PC-9 (cell line): Measurements from ENCODE around the gene ZFPM1. TPM values are rescaled to one million over a fixed set of nuclear protein-coding genes. Genes with fewer than 3 reads are reported as not detected.

Experiments used
- BruUV-seq: library from RNA; stranded (reverse); fragments of 400-500 nt; replicated peaks from 2 replicates; lab custom pipeline; 2021; lab: Mats Ljungman, UMichigan
- CTCF ChIA-PET: fragments of 300-600 bp; sonication (Branson Sonifier 250); formaldehyde crosslinking; loops from one replicate; lab custom pipeline; 2022; ENCODE audit warnings: antibody characterized with exemption; lab: Charles Lee
- POLR2A ChIA-PET: fragments of 300-600 bp; sonication (Branson Sonifier 250); formaldehyde crosslinking; loops from one replicate; lab custom pipeline; 2022; ENCODE audit warnings: antibody characterized with exemption; ENCODE audit not compliant: unreplicated experiment; lab: Charles Lee
- DNase-seq, 2 experiments: peaks; one replicate each; pipeline versions ENCODE4 v3.0.0 to v3.0.0-alpha.2; 2015 to 2022; ENCODE audit warnings: mixed read lengths in 1 of 2
- H2AFZ ChIP-seq: fragments of 200-600 bp; sonication (generic); 2 replicates; pipeline ENCODE4 v1.8.1; 2017; ENCODE audit warnings: antibody characterized with exemption
- H3F3A ChIP-seq: fragments of 200-600 bp; sonication (generic); 2 replicates; pipeline ENCODE4 v1.8.1; 2017; ENCODE audit warnings: antibody characterized with exemption, mild to moderate bottlenecking, low read depth; ENCODE audit not compliant: insufficient read depth
- H3K27ac ChIP-seq: fragments of 200-600 bp; sonication (generic); 2 replicates; pipeline ENCODE4 v1.6.1; 2016; ENCODE audit warnings: mixed run types
- H3K27me3 ChIP-seq: fragments of 200-600 bp; sonication (generic); 2 replicates; pipeline ENCODE4 v1.6.1; 2016; ENCODE audit warnings: low read depth, mixed run types; ENCODE audit not compliant: insufficient read depth
- H3K36me3 ChIP-seq: fragments of 200-600 bp; sonication (generic); 2 replicates; pipeline ENCODE4 v1.6.1; 2016; ENCODE audit warnings: low read depth, mixed run types
- H3K4me1 ChIP-seq: fragments of 200-600 bp; sonication (generic); replicated peaks from 2 replicates; pipeline ENCODE4 v1.6.1; 2016; ENCODE audit warnings: mixed run types; ENCODE audit not compliant: insufficient read depth
- H3K4me2 ChIP-seq: fragments of 200-600 bp; sonication (generic); 2 replicates; pipeline ENCODE4 v1.6.1; 2017; ENCODE audit warnings: mixed run types
- H3K4me3 ChIP-seq: fragments of 200-600 bp; sonication (generic); 2 replicates; pipeline ENCODE4 v1.6.1; 2016; ENCODE audit warnings: mixed run types
- H3K79me2 ChIP-seq: fragments of 200-600 bp; sonication (generic); 2 replicates; pipeline ENCODE4 v1.6.1; 2017; ENCODE audit warnings: low read depth, mixed run types
- H3K9me2 ChIP-seq: fragments of 200-600 bp; sonication (generic); 2 replicates; pipeline ENCODE4 v1.8.1; 2017; ENCODE audit warnings: mild to moderate bottlenecking; ENCODE audit not compliant: insufficient read depth
- H3K9me3 ChIP-seq: fragments of 200-600 bp; sonication (generic); 2 replicates; pipeline ENCODE4 v1.8.1; 2016; ENCODE audit warnings: low read depth; ENCODE audit not compliant: insufficient read depth
- H4K20me1 ChIP-seq: fragments of 200-600 bp; sonication (generic); 2 replicates; pipeline ENCODE4 v1.8.1; 2017; ENCODE audit not compliant: insufficient read depth
- EZH2 ChIP-seq: fragments of 200-600 bp; sonication (generic); IDR thresholded peaks from 2 replicates; pipeline ENCODE4 v1.8.0; 2017; ENCODE audit warnings: antibody characterized with exemption, low read depth
- intact Hi-C: fragments of 100-400 bp; cut with micrococcal nuclease; formaldehyde crosslinking; loops from one replicate; pipeline ENCODE4 v1.10.0; 2022; ENCODE audit not compliant: unreplicated experiment
- total RNA-seq: library from RNA; stranded (reverse); gene quantifications from 2 replicates; pipeline ENCODE4 v1.2.3, GENCODE V29; 2021
- TF ChIP-seq, protein P1 (sequence below): fragments of 200-600 bp; sonication (generic); conservative IDR thresholded peaks from 2 replicates; pipeline ENCODE4 v1.6.1; 2017; ENCODE audit warnings: mixed run types, antibody characterized with exemption, mild to moderate bottlenecking, moderate library complexity

ZFPM1 gene
- total RNA-seq, 1 experiment from 2014 or later = 19.7 TPM

DNA sequence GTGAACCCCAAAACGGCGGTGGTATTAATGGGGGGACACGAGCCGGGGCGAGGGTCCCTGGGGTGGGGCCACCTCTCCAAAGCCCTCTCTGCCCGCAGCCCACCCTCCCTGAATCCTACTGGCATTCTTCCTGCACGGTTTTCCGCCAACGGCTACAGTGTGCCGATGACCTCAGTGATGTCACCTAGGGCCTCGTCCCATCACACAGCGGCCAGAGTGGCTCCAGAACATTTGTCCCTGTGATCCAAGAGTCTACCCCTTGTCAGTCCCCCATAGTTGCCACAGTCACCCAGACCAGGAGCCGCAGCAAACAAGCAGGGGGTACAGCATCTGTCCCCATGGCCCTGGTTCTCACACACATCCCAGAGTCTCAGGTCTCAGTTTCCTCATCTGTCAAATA lies 13.9 kb downstream of the ZFPM1 start:
- no peaks in the 10 kb centered on the region for H3K79me2 ChIP-seq

GRCh38 chr16:88467541-88467944 lies 14.5 kb downstream of the ZFPM1 start:
- POLR2A ChIA-PET = no interaction called here
- no peaks in the 10 kb centered on the region for H3K79me2 ChIP-seq

More for the DNA sequence above, 13.9 kb downstream of the ZFPM1 start:
- H3K4me1 ChIP-seq = no peaks in the 10 kb centered on the region
- H4K20me1 ChIP-seq = peaks cover 19% of the 10 kb centered on the region
- H3K4me2 ChIP-seq = no peak overlapping the region
- BruUV-seq = no TSS peak
- H2AFZ ChIP-seq = no peak overlapping the region
- ChIA-PET CTCF (no interaction called here), POLR2A (no interaction called here)
- H3F3A ChIP-seq = no peaks in the 10 kb centered on the region
- H3K4me3 ChIP-seq = no peak overlapping the region
- TF ChIP-seq, protein P1, sequence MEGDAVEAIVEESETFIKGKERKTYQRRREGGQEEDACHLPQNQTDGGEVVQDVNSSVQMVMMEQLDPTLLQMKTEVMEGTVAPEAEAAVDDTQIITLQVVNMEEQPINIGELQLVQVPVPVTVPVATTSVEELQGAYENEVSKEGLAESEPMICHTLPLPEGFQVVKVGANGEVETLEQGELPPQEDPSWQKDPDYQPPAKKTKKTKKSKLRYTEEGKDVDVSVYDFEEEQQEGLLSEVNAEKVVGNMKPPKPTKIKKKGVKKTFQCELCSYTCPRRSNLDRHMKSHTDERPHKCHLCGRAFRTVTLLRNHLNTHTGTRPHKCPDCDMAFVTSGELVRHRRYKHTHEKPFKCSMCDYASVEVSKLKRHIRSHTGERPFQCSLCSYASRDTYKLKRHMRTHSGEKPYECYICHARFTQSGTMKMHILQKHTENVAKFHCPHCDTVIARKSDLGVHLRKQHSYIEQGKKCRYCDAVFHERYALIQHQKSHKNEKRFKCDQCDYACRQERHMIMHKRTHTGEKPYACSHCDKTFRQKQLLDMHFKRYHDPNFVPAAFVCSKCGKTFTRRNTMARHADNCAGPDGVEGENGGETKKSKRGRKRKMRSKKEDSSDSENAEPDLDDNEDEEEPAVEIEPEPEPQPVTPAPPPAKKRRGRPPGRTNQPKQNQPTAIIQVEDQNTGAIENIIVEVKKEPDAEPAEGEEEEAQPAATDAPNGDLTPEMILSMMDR = no peak
- no peak for TF ChIP-seq EZH2
- H3K9me2 ChIP-seq = no peaks in the 10 kb centered on the region
- intact Hi-C loops = no loop called here
- DNase-seq = no peak
- no peak overlapping the region for H3K27ac ChIP-seq
- no peaks in the 10 kb centered on the region for H3K27me3 ChIP-seq
- no peaks in the 10 kb centered on the region for H3K9me3 ChIP-seq
- H3K36me3 ChIP-seq = no peaks in the 10 kb centered on the region

GRCh38 chr16:88468275-88469129 lies 15.4 kb downstream of the ZFPM1 start:
- H3K9me3 ChIP-seq = no peaks in the 10 kb centered on the region
- no TSS peak for BruUV-seq
- CTCF ChIA-PET = no interaction called here
- H3K27me3 ChIP-seq = no peaks in the 10 kb centered on the region
- no peaks in the 10 kb centered on the region for H3F3A ChIP-seq
- H3K4me2 ChIP-seq = no peak overlapping the region
- DNase-seq = peak; percentile 44 to 64
- intact Hi-C loops = no loop called here
- no peaks in the 10 kb centered on the region for H3K79me2 ChIP-seq
- H4K20me1 ChIP-seq = peaks cover 28% of the 10 kb centered on the region
- POLR2A ChIA-PET = no interaction called here
- H3K9me2 ChIP-seq = no peaks in the 10 kb centered on the region
- TF ChIP-seq, protein P1 = no peak
- TF ChIP-seq EZH2 = no peak
- no peaks in the 10 kb centered on the region for H3K36me3 ChIP-seq
- no peak overlapping the region for H3K4me3 ChIP-seq
- H3K4me1 ChIP-seq = no peaks in the 10 kb centered on the region
- H3K27ac ChIP-seq = no peak overlapping the region
- no peak overlapping the region for H2AFZ ChIP-seq

More at GRCh38 chr16:88467541-88467944, 14.5 kb downstream of the ZFPM1 start:
- CTCF ChIA-PET = no interaction called here
- intact Hi-C loops = no loop called here
- H3K36me3 ChIP-seq = no peaks in the 10 kb centered on the region
- H3F3A ChIP-seq = no peaks in the 10 kb centered on the region
- H3K27me3 ChIP-seq = no peaks in the 10 kb centered on the region
- H3K4me3 ChIP-seq = no peak overlapping the region
- no peaks in the 10 kb centered on the region for H3K9me2 ChIP-seq
- no peaks in the 10 kb centered on the region for H3K4me1 ChIP-seq
- no peak overlapping the region for H3K4me2 ChIP-seq
- H3K9me3 ChIP-seq = no peaks in the 10 kb centered on the region
- no TSS peak for BruUV-seq
- no peak for DNase-seq
- no peak for TF ChIP-seq EZH2
- TF ChIP-seq, protein P1 = no peak
- no peak overlapping the region for H2AFZ ChIP-seq
- H3K27ac ChIP-seq = no peak overlapping the region
- H4K20me1 ChIP-seq = peaks cover 24% of the 10 kb centered on the region
